ENCODE data around the gene TRMT11. TPM values are rescaled to one million over a fixed set of nuclear protein-coding genes. Genes with fewer than 3 reads are reported as not detected.
A peak's percentile ranks its signal among the peaks of the same experiment; 100 is the strongest.

TRMT11 gene
- total RNA-seq, 1 experiment from 2014 or later, result 36.7 TPM

- H3K4me3 Mint-ChIP-seq (ENCODE audit: unreplicated experiment), result no peak overlapping the region
- DNase-seq, result peak in 1 of 2 experiments; percentile 41
- TF ChIP-seq, protein P1, sequence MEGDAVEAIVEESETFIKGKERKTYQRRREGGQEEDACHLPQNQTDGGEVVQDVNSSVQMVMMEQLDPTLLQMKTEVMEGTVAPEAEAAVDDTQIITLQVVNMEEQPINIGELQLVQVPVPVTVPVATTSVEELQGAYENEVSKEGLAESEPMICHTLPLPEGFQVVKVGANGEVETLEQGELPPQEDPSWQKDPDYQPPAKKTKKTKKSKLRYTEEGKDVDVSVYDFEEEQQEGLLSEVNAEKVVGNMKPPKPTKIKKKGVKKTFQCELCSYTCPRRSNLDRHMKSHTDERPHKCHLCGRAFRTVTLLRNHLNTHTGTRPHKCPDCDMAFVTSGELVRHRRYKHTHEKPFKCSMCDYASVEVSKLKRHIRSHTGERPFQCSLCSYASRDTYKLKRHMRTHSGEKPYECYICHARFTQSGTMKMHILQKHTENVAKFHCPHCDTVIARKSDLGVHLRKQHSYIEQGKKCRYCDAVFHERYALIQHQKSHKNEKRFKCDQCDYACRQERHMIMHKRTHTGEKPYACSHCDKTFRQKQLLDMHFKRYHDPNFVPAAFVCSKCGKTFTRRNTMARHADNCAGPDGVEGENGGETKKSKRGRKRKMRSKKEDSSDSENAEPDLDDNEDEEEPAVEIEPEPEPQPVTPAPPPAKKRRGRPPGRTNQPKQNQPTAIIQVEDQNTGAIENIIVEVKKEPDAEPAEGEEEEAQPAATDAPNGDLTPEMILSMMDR (IDR thresholded peaks at IDR 0.05; ENCODE audit: insufficient read depth in 1 of 2, low read depth in 1 of 2, low read length in 1 of 2, severe bottlenecking in 1 of 2, unreplicated experiment in 1 of 2), result peak; percentile 41 to 44
- BruUV-seq (replicated peaks), result no TSS peak
- no peak overlapping the region for H3K27ac Mint-ChIP-seq (ENCODE audit: unreplicated experiment)
- ChIA-PET POLR2A (no interaction called here), CTCF (interaction anchor here (0.6 to 1.4 kb wide), 8 partner anchors 12 to 193 kb away, joined by 3 to 6 read pairs (median 3); partner anchors contain the start of genes NCOA7 and TRMT11)
- H3K4me1 ChIP-seq, result no peaks in the 10 kb centered on the region
- H3K27me3 Mint-ChIP-seq (ENCODE audit: insufficient read depth, unreplicated experiment), result no peaks in the 10 kb centered on the region
- H3K27me3 ChIP-seq (replicated peaks; ENCODE audit: control insufficient read depth, insufficient read depth, low read length), result no peaks in the 10 kb centered on the region
- H3K36me3 Mint-ChIP-seq (ENCODE audit: insufficient read depth, unreplicated experiment), result peaks cover 5% of the 10 kb centered on the region
- H3K9me3 Mint-ChIP-seq (ENCODE audit: unreplicated experiment), result no peaks in the 10 kb centered on the region
- intact Hi-C loops (cut with micrococcal nuclease; ENCODE audit: unreplicated experiment), result loop anchor here (1.0 to 5.0 kb wide), 4 partner anchors 18 to 660 kb away; partner anchors contain the start of gene HINT3
- no peaks in the 10 kb centered on the region for H3K36me3 ChIP-seq (ENCODE audit: control insufficient read depth, insufficient read depth, low read length)
- no peaks in the 10 kb centered on the region for H3K9me3 ChIP-seq
- no peaks in the 10 kb centered on the region for H3K4me1 Mint-ChIP-seq (ENCODE audit: low read depth, unreplicated experiment)
- H3K4me3 ChIP-seq (ENCODE audit: low read depth, low read length), result no peak overlapping the region
Observed at GRCh38 chr6:125974214-125974866, 12.0 kb upstream of the TRMT11 start.

- Mint-ChIP-seq H3K9me3 (ENCODE audit: unreplicated experiment) (no peaks in the 10 kb centered on the region), H3K4me1 (ENCODE audit: low read depth, unreplicated experiment) (no peaks in the 10 kb centered on the region)
- CTCF ChIA-PET, result no interaction called here
Observed at GRCh38 chr6:125979101-125979500, 7.2 kb upstream of the TRMT11 start.

GRCh38 chr6:125981571-125982185, 4.7 kb upstream of the TRMT11 start:
- no peaks in the 10 kb centered on the region for H3K9me3 Mint-ChIP-seq (ENCODE audit: unreplicated experiment)

More at GRCh38 chr6:125979101-125979500, 7.2 kb upstream of the TRMT11 start:
- H3K9me3 ChIP-seq, result no peaks in the 10 kb centered on the region
- no peak overlapping the region for H3K4me3 Mint-ChIP-seq (ENCODE audit: unreplicated experiment)
- intact Hi-C loops (cut with micrococcal nuclease; ENCODE audit: unreplicated experiment), result no loop called here
- 0 out of 2 replicates have a peak, but pooled peaks cover 4% of the 10 kb centered on the region for H3K4me1 ChIP-seq
- TF ChIP-seq, protein P1 (IDR thresholded peaks at IDR 0.05; ENCODE audit: insufficient read depth in 1 of 2, low read depth in 1 of 2, low read length in 1 of 2, severe bottlenecking in 1 of 2, unreplicated experiment in 1 of 2), result no peak
- no peaks in the 10 kb centered on the region for H3K36me3 ChIP-seq (ENCODE audit: control insufficient read depth, insufficient read depth, low read length)
- no peak overlapping the region for H3K27ac Mint-ChIP-seq (ENCODE audit: unreplicated experiment)
- POLR2A ChIA-PET, result interaction anchor here (0.6 kb wide), 1 partner anchor 1274 kb away, joined by 3 read pairs; no protein-coding TSS in a partner anchor
- BruUV-seq (replicated peaks), result no TSS peak
- H3K36me3 Mint-ChIP-seq (ENCODE audit: insufficient read depth, unreplicated experiment), result peaks cover 5% of the 10 kb centered on the region
- no peaks in the 10 kb centered on the region for H3K27me3 ChIP-seq (replicated peaks; ENCODE audit: control insufficient read depth, insufficient read depth, low read length)
- no peaks in the 10 kb centered on the region for H3K27me3 Mint-ChIP-seq (ENCODE audit: insufficient read depth, unreplicated experiment)
- no peak for DNase-seq
- no peak overlapping the region for H3K4me3 ChIP-seq (ENCODE audit: low read depth, low read length)

More at GRCh38 chr6:125981571-125982185, 4.7 kb upstream of the TRMT11 start:
- no peaks in the 10 kb centered on the region for H3K36me3 Mint-ChIP-seq (ENCODE audit: insufficient read depth, unreplicated experiment)
- no peaks in the 10 kb centered on the region for H3K36me3 ChIP-seq (ENCODE audit: control insufficient read depth, insufficient read depth, low read length)
- no peaks in the 10 kb centered on the region for H3K4me1 Mint-ChIP-seq (ENCODE audit: low read depth, unreplicated experiment)
- CTCF ChIA-PET, result no interaction called here
- H3K27me3 Mint-ChIP-seq (ENCODE audit: insufficient read depth, unreplicated experiment), result no peaks in the 10 kb centered on the region
- DNase-seq, result no peak
- no peaks in the 10 kb centered on the region for H3K9me3 ChIP-seq
- H3K27ac Mint-ChIP-seq (ENCODE audit: unreplicated experiment), result no peak overlapping the region
- no peak overlapping the region for H3K4me3 Mint-ChIP-seq (ENCODE audit: unreplicated experiment)
- POLR2A ChIA-PET, result no interaction called here
- intact Hi-C loops (cut with micrococcal nuclease; ENCODE audit: unreplicated experiment), result no loop called here
- H3K4me1 ChIP-seq, result peaks cover 10% of the 10 kb centered on the region; the same call in 1 of the 2 replicates
- no TSS peak for BruUV-seq (replicated peaks)
- no peak overlapping the region for H3K4me3 ChIP-seq (ENCODE audit: low read depth, low read length)
- no peaks in the 10 kb centered on the region for H3K27me3 ChIP-seq (replicated peaks; ENCODE audit: control insufficient read depth, insufficient read depth, low read length)
- TF ChIP-seq, protein P1 (IDR thresholded peaks at IDR 0.05; ENCODE audit: insufficient read depth in 1 of 2, low read depth in 1 of 2, low read length in 1 of 2, severe bottlenecking in 1 of 2, unreplicated experiment in 1 of 2), result no peak

All from Caco-2 (cell line).